Left renal cortex interstitium (tissue), 4 donors: ENCODE results near the gene FARS2. TPM values are rescaled to one million over a fixed set of nuclear protein-coding genes. Genes with fewer than 3 reads are reported as not detected.

Experiments
- DNase-seq, 4 donors: peaks; one replicate each; pipeline ENCODE4 v3.0.0-alpha.2; 2013; ENCODE audit warnings: low read depth in 4 of 4, low spot score in 2 of 4, missing footprints in 1 of 4
- polyA plus RNA-seq, 4 donors: library from polyadenylated mRNA; unstranded; fragments of 120-200 nt; gene quantifications; one replicate each; pipeline ENCODE4 v1.2.1, GENCODE V29; 2013; ENCODE audit not compliant: insufficient read length in 4 of 4

FARS2 gene
- polyA plus RNA-seq, 4 donors, result 20.4 to 23.0 (median 21.8) TPM

DNA sequence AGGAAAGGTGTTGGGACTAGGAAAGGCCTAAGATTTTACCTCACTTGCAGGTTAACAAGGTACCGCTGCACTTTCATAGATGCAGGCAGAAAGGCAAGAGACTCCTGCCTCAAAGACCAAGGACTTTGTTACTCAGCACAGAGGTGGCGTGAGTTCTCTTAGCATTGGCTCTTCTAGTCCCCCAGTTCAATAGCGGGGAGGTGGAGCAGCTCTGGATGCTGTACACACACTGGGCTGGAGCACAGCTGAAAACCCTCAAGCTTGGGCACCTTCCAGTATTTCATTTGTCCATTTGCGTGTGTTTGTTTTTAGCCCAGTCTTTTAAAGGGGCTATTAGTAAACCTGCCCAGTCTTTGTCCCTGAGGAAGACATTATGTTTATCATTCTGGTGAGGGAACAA is 345.2 kb downstream of the FARS2 start:
- DNase-seq, result no peak

DNA sequence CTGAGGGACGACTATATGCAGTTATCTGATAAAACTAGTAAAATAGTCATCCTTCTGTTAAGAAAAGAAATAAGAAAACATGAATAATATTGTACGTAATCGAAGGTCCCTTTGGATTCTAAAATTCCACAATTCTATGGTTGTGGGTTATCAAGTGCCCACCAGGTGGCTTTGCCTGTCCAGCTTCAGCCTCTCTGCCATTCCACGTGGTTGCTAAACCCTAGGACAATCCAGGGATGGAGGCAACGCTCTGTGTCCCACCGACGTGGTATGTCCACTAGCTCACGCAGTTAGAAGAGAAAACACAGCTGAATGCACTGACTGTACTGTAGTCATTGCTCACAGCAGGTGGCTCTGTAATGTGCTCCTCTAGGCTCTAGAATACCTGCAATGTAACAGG is 349.3 kb downstream of the FARS2 start:
- no peak for DNase-seq

DNA sequence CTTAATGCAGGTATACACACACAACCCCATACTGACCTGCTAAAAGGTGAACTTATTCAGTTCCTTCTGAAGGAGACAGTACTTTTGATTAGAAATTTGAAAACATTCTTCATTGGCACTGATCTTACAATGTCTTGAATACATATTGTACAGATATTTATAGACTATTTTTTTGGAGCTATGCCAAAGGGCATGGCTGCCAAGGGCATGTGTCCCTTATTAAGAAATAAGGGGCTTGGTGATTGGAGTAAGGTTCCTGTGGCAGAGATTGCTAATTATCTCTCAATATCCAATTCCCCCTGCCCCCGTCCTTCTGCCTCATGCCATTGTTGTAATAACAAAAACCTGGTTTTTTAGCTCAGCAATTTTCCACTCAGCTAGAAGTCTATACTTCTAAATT is 355.9 kb downstream of the FARS2 start:
- no peak for DNase-seq

DNA sequence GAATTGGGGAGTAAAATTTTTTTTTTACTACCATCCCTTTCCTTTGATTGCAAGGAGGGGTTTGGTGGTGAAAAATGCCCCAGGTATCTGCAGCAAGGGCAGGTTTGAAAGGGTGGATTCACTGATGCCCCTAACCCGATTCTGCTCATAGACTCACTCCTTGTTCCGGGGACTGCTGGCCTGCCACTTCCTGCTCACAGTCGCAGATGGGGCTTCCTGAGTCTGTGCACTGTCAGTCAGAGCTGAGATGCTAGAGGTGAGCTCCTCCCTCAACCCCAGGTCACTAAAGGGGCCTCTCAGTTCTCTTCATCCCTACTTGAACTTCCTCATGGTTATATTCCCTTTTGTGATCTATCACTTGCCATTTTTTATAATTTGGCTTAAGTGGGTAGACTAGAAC is 357.9 kb downstream of the FARS2 start:
- DNase-seq, result no peak

DNA sequence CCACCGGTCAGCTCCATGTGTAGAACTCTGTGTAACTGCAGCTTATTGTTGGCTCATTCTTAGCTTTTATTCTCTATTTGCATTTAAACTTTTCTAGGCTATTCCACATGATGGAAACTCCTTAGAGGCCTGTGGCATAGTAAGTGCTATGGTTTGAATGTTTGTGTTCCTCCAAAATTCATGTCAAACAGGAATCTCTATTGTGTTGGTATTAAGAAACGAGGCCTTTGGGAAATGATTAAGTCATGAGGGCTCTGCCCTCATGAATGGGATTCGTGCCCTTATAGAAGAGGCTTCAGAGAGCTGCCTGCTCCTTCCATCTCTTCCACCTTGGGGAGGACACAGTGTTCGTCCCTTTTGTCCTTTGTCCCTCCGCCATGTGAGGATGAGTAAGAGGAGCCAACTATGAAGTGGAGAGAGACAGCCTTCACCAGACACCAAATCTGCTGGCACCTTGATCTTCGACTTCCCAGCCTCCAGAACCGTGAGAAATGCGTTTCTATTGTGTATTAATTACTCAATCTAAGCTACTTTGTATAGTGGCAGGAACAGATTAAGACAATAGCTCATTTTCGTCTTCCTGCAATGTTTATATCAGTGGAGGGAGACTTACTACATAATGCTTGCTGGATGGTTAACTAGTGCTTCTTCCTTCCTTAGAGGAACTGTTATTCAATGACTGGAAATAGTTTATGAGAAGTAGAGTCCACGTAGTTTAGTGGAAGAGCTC is 361.1 kb downstream of the FARS2 start:
- DNase-seq, result no peak

DNA sequence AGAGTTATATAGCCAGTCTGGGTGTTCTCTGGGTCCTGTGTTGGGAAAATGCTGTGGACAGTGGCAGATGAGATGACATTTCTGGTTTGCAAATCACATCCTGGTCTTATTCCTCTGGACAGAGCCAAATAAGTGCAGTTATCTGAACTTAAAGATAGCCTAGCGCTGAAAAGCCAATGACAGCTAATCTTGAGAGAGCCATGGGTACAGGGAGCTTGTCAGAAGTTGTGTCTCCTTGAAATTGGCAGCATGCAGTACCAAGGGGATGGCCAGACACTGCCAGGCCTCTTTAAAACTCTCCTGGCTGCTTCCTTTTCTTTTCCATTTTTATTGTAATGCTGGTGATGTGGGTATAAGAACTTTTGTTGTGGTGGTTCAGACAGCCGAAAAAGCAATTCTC is 362.5 kb downstream of the FARS2 start:
- no peak for DNase-seq

DNA sequence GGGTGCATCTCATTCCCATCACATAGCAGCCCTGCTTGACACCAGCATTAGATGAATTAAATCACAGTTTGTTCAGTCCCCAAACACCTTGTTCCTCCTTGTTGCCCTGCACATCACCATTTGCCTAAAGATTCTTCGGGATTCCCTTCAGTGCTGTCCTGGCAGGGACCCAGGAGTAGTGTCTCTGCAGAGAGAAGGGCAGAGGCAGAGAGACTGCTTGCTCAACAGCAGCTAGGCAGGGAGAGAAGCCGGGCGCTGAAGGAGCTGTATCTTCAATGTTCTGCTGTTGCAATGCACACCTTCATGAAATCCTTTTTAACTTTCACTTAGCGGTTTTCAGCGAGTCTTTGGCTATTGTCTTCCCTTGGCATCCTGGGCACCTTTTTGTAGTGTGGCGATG is 362.9 kb downstream of the FARS2 start:
- DNase-seq, result no peak

DNA sequence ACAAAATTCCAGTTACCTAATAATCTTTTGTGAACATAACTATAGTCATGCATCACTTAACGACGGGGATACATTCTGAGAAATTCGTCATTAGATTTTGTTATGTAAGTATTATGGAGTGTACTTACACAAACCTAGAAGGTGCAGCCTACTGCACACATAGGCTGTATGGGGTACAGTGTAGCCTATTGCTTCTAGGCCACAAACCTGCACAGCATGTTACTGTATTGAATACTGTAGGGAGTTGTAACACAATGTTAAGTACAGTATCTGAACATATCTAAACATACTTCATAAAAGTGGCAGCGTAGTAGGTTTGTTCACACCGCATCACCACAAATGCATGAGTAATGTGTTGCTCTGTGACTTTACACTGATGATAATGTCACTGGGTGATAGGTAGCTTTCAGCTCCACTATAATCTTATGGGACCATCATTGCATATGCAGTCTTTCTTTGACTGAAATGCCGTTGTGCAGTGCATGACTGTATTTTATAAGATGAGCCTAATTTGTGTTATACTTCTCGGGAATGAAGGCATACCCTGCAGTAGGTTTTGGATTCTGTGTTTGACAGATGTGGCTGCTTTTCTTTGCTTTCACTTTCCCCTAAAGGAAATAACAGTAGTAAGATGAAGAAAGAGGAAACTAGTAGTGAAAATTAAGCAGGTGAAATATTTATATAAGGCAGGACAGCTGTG is 365.6 kb downstream of the FARS2 start:
- no peak for DNase-seq

DNA sequence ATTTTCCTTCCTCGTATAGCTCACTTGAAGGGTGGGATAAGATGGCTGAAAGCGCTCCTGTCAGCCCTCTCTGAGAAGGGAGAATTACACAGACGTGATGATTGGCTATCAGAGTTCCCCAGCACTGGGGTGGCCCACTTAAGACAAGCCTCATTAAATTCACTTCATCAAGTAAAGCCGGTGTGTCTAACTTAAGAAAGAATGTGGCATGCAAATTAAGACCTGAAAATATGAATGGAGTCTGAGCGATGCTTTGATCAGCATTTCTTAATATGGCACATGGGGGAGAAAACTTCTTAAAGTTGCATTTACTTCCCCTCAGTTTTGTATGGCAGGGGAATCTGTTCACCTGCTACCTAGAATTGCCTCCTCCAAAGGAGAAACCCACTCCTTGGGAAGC is 369.3 kb downstream of the FARS2 start:
- DNase-seq, result no peak

DNA sequence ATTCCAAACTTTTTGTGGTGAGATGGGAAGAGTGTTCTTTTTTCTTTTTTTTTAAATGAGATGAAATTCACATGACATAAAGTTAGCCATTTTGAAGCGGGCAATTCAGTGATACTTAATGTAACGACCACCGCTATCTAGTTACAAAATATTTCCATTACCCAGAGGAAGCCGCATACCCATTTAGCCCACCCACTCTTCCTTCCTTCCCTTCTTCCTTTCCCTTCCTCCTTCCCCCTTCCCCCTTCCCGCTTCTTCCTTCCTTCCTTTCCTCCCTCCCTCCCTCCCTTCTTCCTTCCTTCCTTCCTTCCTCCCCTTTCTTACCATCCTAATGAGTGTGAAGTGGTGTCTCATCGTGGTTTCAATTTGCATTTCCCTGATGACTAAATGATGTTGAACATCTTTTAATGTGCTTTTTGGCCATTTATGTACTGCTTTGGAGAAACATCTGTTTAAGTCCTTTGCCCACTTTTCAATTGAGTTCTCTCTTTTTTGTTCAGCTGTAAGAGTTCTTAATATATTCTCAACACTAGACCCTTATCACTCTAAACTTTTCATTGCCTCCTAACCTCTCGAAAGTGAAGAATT is 371.1 kb downstream of the FARS2 start:
- DNase-seq, result no peak

DNA sequence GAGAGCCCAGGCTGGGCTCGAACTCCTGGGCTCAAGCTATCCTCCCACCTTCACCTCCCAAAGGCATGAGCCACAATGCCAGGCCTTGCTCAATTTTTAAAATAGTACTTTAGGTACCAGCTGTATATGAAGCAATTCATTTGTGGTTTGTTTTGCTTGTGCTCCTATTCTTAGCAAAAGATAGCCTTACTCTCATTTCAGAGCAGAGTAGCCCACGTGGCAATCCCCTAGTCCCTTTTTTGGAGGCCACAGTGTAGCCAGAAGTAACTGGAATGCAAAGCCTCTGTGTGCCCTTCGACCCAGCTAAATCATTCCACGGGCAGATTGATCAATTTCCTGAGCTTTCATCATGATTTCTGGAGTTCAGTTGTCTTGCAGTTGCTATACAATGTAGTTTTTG is 373.2 kb downstream of the FARS2 start:
- no peak for DNase-seq

DNA sequence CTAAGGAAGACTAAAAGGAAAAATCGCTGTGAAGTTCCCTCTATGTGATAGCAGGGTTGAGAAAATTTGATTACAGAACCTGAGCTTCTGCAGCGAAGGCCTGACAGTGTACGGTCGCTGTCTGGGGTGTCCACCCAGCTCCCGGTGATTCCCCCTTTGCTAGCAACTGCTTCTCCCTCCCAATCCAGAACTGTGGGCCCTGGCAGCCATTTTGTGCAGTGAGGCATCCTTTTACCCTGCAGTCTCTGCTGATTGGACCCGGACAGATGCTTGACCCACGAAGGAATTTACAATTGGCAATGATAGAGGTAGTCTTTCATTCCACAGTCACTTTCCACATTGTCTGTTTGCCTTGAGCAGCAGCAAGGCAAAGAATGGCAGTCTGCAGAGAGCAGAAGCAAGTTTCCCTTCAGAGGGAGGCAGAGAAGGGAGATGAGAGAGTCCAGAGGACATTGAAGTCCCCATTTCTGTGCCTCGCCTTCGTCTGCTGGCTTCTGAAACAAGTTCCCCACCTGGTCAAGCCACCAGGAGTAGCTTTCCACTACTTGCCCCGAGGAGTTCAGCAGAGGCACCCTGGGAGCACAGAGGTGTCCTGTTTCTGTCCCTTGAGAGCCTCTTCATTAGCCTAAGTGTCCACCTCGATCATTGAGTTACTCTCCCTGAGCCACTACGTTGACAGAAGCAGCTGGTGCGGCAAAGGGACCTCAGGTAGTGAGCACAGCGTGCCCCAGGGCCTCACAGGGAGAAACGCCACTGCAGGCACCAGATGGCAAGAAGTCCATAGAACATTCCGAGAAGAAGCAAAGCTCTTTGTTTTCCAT is 375.1 kb downstream of the FARS2 start:
- DNase-seq, result no peak

DNA sequence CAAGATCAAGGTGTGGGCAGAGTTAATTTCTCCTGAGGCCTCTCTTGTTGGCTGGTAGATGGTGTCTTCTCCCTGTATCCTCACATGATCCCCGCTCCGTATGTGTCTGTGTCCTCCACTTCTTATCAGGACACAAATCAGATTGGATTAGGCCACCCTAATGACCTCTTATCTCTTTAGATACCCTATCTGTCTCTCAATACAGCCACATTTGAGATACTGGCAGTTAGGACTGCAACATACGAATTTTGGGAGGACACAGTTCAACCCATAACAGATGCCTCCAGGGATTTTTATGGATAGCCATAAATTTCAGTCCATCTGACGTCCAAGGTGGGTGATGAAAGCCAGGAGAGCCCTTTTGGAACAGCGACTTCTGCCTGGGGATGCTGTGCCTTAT is 376.4 kb downstream of the FARS2 start:
- DNase-seq, result no peak

DNA sequence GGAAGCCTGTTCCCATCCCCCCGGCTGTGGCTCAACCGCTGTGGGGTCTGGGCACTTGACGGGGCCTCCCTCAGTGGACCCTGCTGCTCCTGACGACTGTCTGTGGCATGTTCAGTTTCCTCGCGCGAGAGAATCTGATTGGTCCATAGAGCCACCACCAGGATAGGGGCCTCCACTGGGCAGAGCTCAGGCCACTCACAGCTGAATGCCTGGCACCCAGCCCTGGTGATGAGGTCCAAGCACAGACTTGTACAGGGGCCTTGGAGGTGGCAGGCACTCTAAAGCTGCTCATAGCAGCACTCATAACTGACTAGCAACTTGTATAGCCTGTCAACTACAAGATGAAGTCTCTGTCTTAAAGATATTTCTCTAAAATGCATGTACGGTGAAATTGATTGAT is 377.4 kb downstream of the FARS2 start:
- no peak for DNase-seq

DNA sequence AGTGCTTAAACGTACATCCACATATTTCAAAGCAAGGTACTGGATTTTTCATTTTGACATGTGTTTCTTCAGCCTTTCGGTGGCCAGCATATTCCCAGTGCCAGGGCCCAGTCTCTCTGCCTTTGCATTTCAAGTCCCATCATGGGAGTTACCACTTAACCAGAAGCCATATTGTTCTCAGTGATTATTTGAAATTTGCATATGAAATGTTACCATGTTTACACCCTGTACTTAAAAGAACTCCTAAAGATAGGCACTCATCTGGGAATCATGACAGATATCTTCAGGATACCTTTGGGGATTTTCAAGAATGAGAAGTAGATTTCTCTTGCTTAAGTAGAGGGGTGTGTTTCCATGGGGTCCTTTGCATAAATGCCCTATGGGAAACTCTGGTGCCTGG is 377.9 kb downstream of the FARS2 start:
- no peak for DNase-seq

DNA sequence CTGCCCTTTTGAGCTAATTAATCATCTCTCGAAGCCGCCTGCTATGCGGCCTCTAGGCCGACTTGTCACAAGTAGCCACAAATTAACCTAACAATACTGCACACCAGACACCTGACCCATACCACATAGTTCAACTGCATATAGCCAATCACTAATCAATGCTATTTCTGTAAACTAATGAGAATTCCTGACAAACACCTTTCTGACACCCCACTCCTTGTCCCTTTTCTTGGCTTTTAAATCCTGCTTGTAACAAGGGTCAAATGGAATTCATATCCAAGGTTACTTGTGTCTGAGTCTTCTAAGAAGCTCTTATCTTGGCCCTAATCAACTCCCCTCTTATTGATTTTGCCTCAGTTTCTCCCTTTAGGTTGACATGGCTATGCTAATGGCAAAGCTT is 379.3 kb downstream of the FARS2 start:
- no peak for DNase-seq

DNA sequence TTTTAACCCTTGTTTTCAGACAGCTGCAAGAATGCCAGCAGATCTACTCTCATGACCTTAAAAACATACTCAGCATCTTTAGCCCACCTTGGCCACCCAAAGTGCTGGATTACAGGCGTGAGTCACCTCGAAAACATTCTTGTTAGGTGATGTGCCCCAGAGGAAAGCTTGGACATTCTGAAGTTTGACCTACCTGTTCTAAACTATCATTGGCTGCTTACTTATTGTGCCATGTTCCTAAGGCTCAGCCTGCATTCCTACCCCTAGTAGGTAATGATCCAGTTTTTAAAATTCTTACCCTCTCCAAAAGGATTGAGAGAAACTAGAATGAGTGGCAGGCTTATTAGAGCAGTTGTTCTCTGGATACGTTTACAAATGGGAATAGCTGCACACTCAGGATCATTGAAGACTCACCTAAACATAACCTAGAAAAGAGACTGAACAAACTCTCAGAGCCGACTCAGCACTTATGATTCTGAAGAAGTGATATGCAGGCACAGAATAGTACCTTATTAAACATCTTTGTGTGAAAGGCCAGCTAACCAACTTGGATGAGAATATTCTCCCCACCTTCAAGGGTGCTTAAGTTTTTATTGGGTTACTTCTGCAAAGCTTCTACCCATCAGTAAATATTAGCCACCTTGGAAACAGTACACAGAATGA is 383.3 kb downstream of the FARS2 start:
- no peak for DNase-seq

DNA sequence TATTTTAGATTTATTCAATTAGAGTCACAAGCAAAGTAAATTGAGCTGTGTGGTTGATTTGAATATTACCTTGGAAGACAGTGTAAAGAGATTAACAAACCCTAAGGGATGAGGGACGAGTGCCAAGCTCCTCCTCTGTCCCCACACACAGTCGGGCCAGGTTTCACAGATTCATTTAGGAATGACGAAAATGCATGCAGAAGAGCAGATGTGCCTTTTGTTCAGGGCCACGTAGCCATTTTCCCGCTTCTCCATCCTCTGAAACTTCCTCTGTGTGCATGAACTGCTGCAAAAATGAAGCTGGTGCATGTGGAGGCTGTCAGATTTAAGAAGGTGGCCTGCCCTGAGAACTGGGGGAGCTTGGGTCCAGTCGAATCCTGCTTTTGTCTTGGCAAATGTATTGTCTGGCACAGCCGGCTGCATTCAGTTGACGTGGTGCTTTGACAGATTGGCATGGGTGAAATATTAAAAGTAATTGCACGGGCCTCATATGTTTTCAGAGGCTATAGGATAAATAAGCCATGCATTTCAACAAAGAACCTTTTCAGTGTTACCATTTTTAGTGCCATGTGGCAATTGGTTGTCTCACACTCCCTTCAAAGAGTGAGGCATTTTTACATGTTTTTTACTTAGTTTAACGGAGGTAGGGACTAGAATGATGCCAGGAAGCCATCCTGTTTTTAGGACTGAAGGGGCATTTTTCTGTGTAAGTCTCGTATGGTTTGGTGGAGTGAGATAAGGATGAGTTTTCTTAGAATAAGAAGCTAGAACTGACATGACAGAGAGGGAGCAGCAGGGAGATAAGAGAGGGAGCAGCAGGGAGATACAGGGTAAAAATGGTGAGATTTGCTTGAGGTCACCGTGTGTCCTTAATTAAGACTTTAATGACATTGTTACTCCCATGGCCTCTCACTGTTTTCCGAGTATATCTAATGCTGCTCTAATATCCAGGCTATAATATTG is 384.3 kb downstream of the FARS2 start:
- DNase-seq, result no peak

DNA sequence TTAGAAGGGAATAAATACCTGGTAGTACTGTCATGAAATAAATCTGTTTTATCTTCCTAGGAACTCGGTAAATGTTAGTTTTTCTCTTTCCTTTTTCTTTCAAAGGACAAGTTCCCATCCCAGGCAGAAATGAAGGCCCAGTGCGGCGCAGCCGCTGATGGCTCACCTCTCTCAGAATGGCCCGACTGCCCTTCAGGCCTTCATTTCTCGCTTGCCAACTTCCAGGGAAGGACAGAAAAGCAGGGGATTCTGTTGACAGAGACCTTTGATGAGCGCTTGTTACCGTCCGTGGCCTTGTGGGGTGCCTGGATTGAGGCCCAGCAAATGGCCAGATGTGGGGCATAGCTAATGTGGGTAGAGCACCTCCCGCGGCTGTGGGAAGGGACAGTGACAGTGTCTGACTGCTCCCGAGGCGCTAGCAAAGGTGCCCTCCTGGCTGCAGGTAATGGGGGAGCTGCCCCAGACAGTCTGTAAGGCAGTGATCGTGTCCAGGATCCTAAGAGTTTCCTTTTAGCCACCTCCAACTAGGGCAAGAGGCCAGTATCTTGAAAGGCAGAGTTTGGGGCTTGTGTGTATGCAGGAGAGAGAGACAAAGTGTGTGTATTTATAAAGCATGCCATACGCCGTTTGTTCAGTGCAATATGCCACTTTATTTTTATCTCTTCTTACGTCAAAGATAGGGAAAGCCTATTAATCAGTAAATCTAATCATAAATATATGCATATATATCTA is 391.3 kb downstream of the FARS2 start:
- no peak for DNase-seq
